ENCODE data around the gene CRTAC1. TPM values are rescaled to one million over a fixed set of nuclear protein-coding genes. Genes with fewer than 3 reads are reported as not detected.

The CRTAC1 gene
- total RNA-seq, 1 experiment from 2014 or later: 0.20 TPM

DNA sequence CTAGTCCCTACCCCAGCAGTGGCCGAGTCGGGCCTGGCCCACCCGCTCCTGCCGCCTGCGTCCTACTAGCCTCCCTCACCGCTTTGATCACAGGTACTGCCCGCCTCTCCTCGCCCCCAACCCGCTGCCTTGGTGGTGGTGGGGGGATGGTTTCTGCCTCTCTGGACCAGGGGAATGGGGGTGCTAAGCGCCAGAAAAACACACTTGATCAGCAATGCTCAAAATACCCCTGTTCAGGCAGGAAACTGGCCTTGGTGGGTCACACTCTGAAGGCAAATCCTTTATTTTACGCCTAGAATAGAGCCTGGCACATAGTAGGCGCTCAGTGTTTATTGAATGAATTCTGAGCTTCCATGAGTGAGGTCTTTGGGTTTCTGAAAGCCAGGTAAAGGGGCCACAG lies 1.0 kb upstream of the CRTAC1 start:
- ATAC-seq (no peak), DNase-seq (ENCODE audit: low read depth, low spot score) (no peak)
- Histone ChIP-seq H4K20me1 (ENCODE audit: insufficient read depth) (no peaks in the 10 kb centered on the region), H3K9me3 (ENCODE audit: control insufficient read depth in 1 of 2, insufficient read depth in 1 of 2, low read depth in 1 of 2, low read length in 2 of 2) (no peaks in the 10 kb centered on the region), H3K79me2 (ENCODE audit: insufficient read depth, low read length) (no peaks in the 10 kb centered on the region), H3K4me3 (replicated peaks in 1 of 2; ENCODE audit: low read depth in 1 of 2, low read length in 2 of 2) (no peak overlapping the region), H3K27me3 (ENCODE audit: insufficient read depth, low read length) (peaks cover 41% of the 10 kb centered on the region), H3K4me1 (ENCODE audit: control insufficient read depth in 1 of 2, insufficient read depth in 2 of 2, low read length in 2 of 2) (no peaks in the 10 kb centered on the region), H3K36me3 (ENCODE audit: control insufficient read depth in 1 of 2, insufficient read depth in 2 of 2, low read length in 2 of 2) (no peaks in the 10 kb centered on the region), H3K9me2 (ENCODE audit: insufficient read depth) (no peaks in the 10 kb centered on the region), H3K9ac (ENCODE audit: low read length) (no peak overlapping the region), H3K27ac (ENCODE audit: low read depth, low read length) (no peak overlapping the region), H3K4me2 (ENCODE audit: low read length) (no peak overlapping the region), H2AFZ (ENCODE audit: low read depth, low read length, poor library complexity, severe bottlenecking) (no peak overlapping the region)
- ChIA-PET CTCF (interaction anchor here (0.8 to 1.0 kb wide), 3 partner anchors 10 to 16 kb away, joined by 3 to 4 read pairs (median 4); no protein-coding TSS in a partner anchor), POLR2A (no interaction called here), RAD21 (ENCODE audit: low non-redundant PET in 1 of 2, low total read pairs in 2 of 2, uncharacterized antibody in 2 of 2, unreplicated experiment in 2 of 2) (no interaction called here)
- TF ChIP-seq CBX3 (IDR thresholded peaks at IDR 0.05; ENCODE audit: low read depth) (no peak), ELF1 (IDR thresholded peaks at IDR 0.05; ENCODE audit: borderline replicate concordance, low read depth) (no peak), ZFX (IDR thresholded peaks at IDR 0.05) (no peak), REST (IDR thresholded peaks at IDR 0.05; ENCODE audit: low read depth) (no peak), ATF3 (IDR thresholded peaks at IDR 0.05) (no peak), JUND (IDR thresholded peaks at IDR 0.05) (no peak), SP1 (IDR thresholded peaks at IDR 0.05; ENCODE audit: low read depth) (no peak), POLR2AphosphoS5 (IDR thresholded peaks at IDR 0.05; ENCODE audit: low read depth, low read length) (no peak), CEBPB (IDR thresholded peaks at IDR 0.05; ENCODE audit: low read depth) (no peak), EZH2 (IDR thresholded peaks at IDR 0.05) (no peak), YY1 (IDR thresholded peaks at IDR 0.05; ENCODE audit: extremely low read depth, insufficient replicate concordance, low read depth, low read length) (no peak), POLR2A (IDR thresholded peaks at IDR 0.05; ENCODE audit: borderline replicate concordance, extremely low read depth, insufficient read depth, insufficient read length) (no peak), ZNF274 (IDR thresholded peaks at IDR 0.05; ENCODE audit: low read depth, low read length) (no peak)
- intact Hi-C loops (cut with micrococcal nuclease): no loop called here
- BruUV-seq (replicated peaks): no TSS peak

All from HCT116 (cell line).